Regular cardiac myocyte (primary cell): ENCODE results near the gene DDX24. TPM values are rescaled to one million over a fixed set of nuclear protein-coding genes. Genes with fewer than 3 reads are reported as not detected.

Source experiments
- total RNA-seq: library from RNA; depleted of rRNA; stranded (reverse); fragments of >200 nt; gene quantifications from 2 replicates; pipeline ENCODE4 v1.2.3, GENCODE V29; 2014

DDX24 gene
- total RNA-seq: 163 and 174 TPM in 2 replicates

GRCh38 chr14:94080621-94081385, at the start of gene DDX24, which contains the start of gene IFI27L1:
DDX24 (minus strand) TSS chr14:94081202; CDS start chr14:94079742, 1,460 bp downstream.
IFI27L1 (plus strand) TSS chr14:94081310; CDS start chr14:94096938, 15,628 bp downstream.

GRCh38 chr14:94129111-94129757, 48.2 kb upstream of the DDX24 start, which contains the start of gene IFI27L2:
IFI27L2 (minus strand) TSS chr14:94129604; CDS start chr14:94129564, 40 bp downstream.

GRCh38 chr14:94110552-94111181, 29.7 kb upstream of the DDX24 start, which contains the start of gene IFI27:
IFI27 (plus strand) TSS chr14:94110736.

GRCh38 chr14:94026173-94026888, 54.7 kb downstream of the DDX24 start, which contains the start of gene OTUB2:
OTUB2 (plus strand) TSS chr14:94026340; CDS start chr14:94026538, 198 bp downstream.

Other genes starting within 250 kb of the DDX24 start
- gene FAM181A, start 153.9 kb downstream of the DDX24 start, total RNA-seq: not detected in 2 replicates
- gene ASB2, start 104.6 kb downstream of the DDX24 start, total RNA-seq: under 0.01 and 2.3 TPM in 2 replicates
- not detected in 2 replicates for gene CCDC197, start 83.9 kb downstream of the DDX24 start, total RNA-seq
- gene OTUB2, start 54.9 kb downstream of the DDX24 start, total RNA-seq: 1.5 and 2.0 TPM in 2 replicates
- 21.7 and 24.7 TPM in 2 replicates for gene IFI27L1, start 108 bp upstream of the DDX24 start, total RNA-seq
- 55.8 and 125 TPM in 2 replicates for gene IFI27, start 29.5 kb upstream of the DDX24 start, total RNA-seq
- gene IFI27L2, start 48.4 kb upstream of the DDX24 start, total RNA-seq: 91.6 and 110 TPM in 2 replicates
- 2.5 and 3.1 TPM in 2 replicates for gene PPP4R4, start 93.1 kb upstream of the DDX24 start, total RNA-seq
- gene SERPINA10, start 212.1 kb upstream of the DDX24 start, total RNA-seq: under 0.01 TPM in 1 of 2 replicates, not detected in the other
- gene SERPINA6, start 242.1 kb upstream of the DDX24 start, total RNA-seq: not detected in 2 replicates